Brain pericyte (primary cell): ENCODE measurements around the gene MON2.
"Not testable (repeated sequence)": the region's sequence is repeated elsewhere in the genome, so short reads cannot be mapped to it uniquely, and the experiment has no call there.

ENCODE experiments used
- DNase-seq: peaks from one replicate; pipeline ENCODE4 v3.0.0-alpha.2; 2012; ENCODE audit warnings: low read depth, low spot score

MON2 gene

DNA sequence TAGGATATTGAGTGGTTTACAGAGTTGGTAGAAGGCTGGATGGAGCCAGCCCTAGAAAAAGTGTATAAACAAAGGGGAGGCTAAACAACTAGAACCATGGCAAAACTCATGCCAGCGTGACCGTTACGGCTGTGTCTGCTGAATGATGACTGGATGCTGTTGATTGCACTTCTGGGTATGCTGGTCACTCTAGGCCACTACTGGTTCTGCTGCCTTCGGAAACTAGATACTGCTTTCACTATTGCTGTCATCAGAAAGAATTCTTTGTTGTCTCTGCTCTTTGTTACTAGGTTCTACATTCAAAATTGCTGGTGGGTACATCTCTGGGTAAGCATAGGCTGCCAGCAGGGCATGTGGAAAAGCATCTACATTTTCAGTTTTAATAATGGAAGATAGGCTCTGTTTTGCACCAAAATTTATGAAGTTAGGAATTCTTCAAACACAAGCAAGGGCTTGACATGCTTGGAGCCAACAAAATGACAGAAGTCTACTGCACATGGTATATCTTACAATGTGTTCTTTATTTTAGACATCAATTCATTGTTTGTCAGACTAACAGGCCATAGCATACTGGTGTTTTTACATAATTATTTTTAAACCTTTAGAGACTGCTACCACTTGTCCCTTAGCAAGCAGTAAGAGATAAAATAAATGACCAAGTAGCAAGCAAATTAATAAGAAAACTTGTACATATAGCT lies 15.4 kb downstream of the MON2 start:
- no peak for DNase-seq

DNA sequence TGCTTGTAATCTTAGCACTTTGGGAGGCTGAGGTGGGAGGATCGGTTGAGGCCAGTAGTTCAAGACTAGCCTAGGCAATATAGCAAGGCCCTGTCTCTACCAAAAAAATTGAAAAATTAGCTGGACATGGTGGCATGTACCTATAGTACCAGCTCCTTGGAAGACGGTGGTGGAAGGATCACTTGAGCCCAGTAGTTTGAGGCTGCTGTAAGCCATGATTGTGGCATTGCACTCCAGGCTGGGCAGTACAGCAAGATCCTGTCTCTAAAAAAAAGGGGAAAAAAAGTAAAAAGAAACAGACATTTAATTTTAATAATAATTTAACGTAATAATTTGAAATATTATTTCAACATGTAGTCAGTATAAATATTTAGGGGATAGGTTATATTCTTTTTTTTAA lies 16.1 kb downstream of the MON2 start:
- no peak for DNase-seq

DNA sequence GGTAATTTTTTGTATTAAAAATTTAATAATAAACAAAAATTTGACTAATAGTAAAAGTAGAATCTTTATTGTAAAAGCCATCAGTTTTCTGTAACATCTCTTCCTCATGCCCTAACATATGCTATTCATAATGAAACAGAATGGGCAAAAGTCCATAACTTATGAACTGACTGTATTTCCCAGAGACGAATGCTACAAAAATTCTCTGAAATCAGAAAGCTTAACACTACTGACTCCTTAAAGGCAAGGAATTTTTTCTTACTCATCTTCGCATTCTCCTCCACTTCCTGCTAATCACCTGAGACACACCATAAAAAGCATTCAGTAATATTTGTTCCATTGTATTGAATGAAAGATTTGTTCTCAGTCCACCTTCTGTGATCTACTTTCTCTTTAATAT lies 17.6 kb downstream of the MON2 start:
- DNase-seq = no peak

DNA sequence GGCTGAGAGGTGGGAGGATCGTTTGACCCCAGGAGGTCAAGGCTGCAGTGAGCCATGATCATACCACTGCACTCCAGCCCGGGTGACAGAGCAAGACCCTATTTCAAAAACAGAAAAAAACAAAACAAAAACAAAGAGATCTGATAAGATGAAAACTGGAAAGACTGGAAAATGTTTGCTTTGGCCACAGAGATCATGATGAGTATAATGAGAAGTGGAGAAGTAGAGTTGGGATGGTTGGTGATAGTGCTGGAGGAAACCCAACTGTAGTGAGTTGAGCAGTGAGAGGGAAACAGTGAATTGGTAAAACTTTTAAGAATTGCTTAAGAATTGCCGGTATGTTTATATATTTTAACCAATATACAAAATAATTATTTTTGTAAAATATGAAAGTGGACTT lies 39.2 kb downstream of the MON2 start:
- no peak for DNase-seq

DNA sequence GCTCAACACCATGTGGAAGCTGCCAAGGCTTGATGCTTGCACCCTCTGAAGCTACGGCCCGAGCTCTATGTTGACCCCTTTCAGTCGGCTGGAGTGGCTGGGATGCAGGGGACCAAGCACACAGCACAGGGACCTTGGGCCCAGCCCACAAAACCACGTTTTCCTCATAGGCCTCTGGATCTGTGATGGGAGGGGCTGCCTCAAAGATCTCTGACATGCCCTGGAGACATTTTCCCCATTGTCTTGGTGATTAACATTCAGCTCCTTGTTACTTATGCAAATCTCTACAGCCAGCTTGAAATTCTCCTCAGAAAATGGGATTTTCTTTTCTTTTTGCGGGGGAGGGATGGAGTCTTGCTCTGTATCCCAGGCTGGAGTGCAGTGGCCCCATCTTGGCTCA lies 46.3 kb downstream of the MON2 start:
- DNase-seq = no peak

DNA sequence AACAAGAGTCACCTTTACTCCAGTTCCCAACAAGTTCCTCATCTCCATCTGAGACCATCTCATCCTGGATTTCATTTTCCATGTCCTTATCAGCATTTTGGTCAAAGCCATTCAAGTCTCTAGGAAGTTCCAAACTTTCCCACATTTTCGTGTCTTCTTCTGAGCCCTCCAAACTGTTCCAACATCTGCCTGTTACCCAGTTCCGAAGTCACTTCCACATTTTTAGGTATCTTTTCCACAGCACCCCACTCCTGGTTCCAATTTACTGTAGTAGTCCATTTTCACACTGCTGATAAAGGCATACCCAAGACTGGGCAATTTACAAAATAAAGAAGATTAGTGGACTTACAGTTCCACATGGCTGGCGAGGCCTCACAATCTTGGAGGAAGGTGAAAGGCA lies 47.5 kb downstream of the MON2 start:
- not testable (repeated sequence) for DNase-seq

DNA sequence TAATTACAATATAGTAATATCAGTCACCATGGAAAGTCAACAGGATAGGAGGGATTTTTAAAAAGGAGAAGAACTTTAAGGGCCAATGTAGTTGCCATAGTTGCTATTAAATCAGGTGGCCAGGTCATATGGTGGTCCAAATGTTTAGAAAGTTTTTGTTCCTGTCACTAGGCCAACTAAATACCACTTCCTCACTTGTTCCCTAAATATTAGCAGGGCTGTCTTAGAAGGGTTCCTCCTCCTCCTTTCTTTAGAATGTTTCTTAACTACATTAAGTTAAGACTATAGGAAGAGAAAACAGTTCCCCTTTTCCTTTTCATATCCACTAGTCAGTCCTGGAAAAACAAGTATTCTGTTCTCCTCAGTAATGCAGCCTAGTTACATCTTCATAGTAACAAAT lies 50.3 kb downstream of the MON2 start:
- DNase-seq = no peak

DNA sequence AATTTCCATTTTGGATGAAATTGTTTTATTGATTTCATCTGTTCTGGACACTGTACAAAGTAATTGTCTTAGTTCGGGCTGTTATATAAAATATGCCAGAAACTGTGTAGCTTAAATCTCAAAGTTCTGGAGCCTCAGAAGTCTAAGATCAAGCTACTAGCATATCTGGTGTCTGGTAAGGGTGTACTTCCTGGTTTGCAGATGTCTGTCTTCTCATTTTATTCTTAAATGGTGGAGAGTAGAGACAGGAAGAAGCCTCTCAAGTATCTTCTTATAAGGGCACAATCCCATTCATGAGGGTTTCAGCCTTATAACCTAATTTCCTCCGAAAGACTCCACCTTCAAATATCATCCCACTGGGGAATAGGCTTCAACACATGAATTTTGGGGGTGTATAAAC lies 51.3 kb downstream of the MON2 start:
- DNase-seq = no peak

DNA sequence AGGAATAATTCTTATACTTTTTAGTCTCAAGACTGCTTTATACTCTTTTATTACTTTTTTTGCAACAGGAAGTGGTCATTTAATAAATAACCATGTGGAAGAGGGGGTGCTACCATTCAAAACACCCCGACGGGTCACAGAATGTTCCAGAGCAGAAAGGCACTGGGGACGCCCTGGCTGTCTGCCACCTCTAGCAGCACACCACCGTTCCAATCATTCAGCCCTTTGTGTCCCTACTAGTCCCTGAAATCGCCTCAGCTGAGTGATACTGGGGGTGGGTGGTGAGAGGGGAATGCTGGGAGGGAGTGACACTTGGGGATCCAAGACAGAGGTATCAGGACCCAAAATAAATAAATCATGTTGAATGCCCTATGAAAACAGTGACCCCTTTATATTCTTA lies 52.4 kb downstream of the MON2 start:
- DNase-seq = no peak

DNA sequence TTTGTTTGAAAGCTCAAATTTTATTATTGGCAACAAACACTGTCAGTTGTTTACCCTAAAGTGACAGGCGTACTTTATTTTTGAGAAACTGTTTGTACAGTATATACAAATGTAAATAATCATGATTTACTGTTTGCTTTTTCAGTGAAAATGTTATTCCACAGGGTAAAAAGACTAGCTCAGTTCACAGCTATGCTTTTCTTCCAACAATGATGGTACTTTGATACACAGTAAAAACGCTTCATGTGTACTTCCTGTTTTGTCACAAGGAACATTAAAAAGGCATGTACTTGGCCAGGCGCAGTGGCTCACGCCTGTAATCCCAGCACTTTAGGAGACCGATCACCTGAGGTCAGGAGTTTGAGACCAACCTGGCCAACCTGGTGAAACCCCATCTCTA lies 53.7 kb downstream of the MON2 start:
- no peak for DNase-seq

DNA sequence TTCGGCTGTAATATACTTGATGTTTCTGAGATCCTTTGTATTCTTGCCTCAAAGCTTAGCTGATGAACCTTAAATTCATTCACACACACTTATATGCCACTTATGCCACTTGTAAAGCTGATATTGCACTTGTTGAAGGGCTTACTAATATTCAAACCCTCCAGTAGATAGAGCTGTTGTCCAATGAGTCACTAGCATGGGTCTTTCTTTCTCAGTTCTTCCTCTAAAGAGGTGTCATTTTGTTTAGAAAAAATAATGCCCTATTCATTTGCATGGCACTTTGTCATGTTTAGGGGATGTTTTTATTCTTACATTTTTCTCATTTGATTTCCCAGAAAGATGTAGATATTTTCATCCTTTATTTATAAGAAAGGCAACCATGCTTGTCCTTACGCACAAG lies 56.4 kb downstream of the MON2 start:
- DNase-seq = no peak

DNA sequence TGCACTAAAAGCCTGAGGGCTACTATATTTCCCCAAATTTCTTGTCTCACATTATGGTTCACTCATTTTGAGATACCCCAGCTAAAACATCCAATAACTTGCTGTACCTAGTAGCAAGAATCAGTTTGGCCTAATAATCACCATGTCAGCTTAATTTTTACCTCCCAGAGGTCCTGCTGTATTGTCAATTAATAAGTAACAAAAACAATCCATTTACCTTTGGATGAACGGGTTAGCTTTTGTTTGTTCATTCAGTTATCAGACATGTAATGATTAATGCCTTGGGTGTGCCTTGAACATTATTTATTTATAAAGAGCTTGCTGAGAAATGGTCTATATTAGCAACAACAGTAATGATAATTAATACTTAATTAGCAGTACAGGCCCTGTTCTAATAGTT lies 57.0 kb downstream of the MON2 start:
- DNase-seq = no peak

DNA sequence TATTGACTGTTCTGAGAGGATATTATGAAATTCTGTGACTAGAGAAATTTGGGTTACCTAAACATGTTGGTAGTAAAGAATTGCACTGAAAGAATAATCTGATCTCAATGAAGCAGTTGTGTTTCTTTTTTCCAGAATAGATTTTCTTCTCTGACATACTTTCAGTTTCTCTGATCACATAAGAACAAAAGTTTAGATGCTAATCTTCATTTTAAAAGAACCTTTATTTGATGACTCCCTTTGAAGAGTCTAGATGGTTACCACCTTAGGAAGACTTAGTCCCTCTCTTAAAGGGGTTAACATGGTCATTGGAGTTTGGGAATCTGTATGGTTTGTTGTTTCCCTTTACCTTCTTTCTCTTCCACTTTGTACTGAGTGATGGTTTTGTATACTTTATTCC lies 58.6 kb downstream of the MON2 start:
- no peak for DNase-seq

DNA sequence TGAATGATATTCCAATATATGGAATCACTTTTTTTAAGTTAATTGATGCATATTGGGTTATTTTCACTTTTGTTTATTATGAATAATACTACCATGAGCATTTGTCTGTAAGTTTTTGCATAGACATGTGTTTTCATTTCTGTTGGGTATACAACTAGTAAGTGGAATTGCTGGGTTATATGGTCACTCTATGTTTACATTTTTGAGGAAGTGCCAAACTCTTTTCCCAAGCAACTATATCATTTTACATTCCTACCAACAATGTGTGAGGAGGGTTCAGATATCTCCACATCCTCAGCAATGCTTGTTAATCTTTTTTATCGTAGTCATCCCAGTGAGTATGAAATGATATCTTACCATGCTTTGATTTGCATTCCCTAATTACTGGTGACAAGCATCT lies 64.0 kb downstream of the MON2 start:
- no peak for DNase-seq

DNA sequence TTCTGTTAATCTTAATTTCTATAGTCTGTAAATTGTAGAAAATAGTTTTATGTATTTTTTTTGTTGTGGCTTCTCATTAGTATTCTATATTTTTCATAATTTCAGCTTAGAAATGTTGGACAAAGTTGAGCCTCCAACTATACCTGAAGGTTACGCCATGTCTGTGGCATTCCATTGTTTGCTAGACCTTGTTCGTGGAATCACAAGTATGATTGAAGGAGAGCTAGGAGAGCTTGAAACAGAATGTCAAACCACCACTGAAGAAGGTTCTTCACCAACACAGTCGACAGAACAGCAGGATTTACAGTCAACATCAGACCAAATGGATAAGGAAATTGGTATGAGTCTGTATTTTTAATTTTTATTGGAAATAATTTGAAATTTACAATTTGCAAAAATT lies 65.7 kb downstream of the MON2 start:
- DNase-seq = no peak

DNA sequence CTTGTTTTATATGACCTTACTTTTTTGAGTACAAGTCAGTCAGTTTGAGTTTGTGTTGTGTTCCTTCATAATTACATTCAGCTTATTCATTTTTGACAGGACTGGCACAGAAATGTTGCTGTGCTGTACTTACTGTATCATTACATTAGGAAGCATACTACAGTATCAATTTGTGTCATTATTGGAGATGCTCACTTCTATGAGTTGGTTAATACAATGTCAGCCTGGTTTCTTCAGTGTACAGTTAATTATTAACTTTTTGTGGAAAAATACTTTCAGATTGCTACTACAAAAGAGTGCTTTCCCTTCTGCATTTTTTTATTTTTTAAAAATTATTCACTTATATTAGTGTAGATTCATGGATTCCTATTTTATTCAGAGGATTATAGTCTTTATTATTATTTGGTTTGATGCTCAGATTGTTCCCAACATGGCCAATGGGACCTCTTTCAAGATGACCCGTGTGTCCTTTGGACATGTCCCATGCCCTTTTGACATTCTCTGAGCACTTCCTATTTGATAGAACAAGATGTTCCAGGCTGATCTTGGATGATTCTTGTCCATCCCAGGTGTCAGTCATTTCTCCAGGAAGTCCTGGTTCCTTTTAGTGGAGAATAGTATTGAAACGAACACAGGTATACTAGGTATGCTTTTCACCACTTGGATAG lies 66.6 kb downstream of the MON2 start:
- no peak for DNase-seq

DNA sequence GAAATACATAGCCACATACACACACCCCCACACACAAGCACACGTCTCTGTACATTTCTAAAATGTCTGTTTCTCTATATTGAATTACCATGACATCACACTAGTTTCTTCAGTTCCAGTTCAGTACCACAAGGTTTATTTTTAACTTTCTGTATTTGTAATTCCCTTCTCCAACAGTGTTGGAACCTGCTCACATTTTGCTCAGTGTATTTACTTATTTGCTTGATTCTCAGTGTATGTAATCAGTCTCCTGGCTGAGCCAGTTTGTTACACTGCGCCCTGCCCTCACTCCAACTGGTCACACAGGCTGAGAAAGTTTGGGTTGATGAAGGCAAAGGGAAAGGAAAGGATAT lies 67.1 kb downstream of the MON2 start:
- DNase-seq = no peak

DNA sequence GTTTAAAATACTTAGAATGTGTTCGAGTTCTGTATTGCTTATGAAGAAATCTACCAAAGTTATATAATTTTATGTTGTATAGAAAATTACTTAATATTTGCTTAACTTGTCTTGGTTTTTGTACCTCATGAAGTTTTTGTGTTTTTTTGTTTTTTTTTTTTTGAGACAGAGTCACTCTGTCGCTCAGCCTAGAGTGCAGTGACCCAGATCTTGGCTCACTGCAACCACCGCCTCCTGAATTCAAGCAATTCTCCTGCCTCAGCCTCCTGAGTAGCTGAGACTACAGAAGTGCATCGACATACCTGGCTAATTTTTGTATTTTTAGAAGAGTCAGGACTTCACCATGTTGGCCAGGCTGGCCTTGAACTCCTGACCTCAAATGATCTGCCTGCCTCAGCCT lies 69.9 kb downstream of the MON2 start:
- no peak for DNase-seq

DNA sequence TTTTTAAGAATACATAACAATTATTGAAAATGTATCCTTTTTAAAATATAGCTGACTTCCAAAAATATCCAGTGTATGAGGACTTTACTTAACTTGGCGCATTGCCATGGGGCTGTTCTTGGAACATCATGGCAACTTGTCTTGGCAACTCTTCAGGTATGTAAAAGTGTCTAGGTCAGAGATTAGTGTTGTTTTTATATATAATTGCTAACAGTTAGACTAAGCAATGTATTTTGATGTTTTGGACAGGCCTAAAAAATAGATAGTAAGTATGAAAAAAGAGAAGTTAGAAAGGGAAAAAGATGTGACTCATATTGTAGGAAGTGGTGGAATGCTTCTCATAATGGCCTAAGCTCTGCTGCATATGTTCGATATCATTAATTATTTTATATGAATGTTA lies 70.9 kb downstream of the MON2 start:
- peak; percentile 33 for DNase-seq

DNA sequence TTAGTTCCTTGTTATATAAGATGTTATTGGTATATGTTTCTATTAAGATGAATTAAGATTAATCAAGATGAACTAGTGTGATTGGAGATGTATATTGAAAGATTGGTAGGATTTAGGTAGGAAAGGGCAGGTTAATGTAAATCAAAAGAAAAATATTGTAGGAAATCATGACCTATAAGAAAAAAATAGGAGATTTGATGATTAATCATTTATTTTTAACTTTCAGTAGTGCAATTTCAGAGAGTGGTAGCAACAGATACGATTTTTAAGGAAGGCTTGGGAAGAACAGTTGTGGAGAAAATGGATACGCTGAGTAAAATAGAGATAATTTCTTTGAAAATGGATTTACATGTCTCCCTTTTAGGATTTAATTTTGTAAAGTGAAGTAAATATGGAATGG lies 73.7 kb downstream of the MON2 start:
- no peak for DNase-seq

DNA sequence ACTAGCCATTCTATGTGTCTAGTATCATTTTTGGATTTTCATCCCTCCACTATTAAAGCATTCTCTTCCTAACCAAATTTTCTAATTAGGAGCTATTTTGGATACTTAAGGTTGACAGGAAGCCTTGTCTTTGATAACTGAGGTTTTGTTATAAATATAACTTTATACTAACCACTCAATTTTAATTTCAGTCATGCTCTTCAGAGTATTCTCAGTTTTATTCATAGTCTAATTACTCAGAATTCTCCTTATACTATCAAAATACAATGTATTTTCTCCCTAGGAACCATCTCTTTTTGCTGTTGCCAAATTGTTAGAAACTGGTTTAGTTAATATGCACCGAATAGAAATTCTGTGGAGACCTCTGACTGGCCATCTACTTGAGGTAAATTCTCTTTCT lies 76.2 kb downstream of the MON2 start:
- DNase-seq = no peak

DNA sequence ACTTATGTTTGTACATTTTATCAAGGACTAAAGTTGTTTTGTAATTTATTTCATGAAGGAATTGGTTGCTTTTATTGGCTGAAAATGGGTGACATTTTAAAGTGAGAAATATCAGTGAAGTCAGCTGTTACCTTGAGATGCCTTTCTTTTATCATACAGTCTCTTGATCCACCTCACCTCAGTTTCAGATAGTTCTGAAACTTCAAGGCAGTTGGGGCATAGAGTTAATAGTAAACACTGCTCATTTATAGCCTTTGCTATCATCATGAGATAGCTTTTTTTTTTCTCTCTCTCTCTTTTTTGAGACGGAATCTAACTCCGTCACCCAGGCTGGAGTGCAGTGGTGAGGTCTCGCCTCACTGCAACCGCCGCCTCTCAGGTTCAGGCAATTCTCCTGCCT lies 76.7 kb downstream of the MON2 start:
- DNase-seq = no peak

DNA sequence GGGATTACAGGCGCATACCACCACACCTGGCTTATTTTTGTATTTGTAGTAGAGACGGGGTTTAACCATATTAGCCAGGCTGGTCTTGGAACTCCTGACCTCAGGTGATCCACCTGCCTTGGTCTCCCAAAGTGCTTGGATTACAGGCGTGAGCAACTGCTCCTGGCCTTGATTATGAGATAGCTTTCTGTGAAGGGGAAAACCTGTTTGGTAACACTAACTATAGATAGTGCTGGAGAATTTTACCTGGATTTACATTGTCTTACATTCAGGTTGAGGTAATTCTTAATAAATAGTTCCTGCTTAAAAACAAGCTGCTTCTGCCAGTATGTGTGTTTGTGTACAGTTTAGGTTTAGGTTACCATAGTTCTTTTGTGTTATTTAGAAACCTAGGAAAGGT lies 77.1 kb downstream of the MON2 start:
- DNase-seq = no peak
